ENCODE data around the gene TIE1. TPM values are rescaled to one million over a fixed set of nuclear protein-coding genes. Genes with fewer than 3 reads are reported as not detected.

TIE1 gene
- total and polyA plus RNA-seq, 2 donors (not counting 1 experiment from before 2014, with no cell fraction given): 0.02 TPM; not detected in 1

DNA sequence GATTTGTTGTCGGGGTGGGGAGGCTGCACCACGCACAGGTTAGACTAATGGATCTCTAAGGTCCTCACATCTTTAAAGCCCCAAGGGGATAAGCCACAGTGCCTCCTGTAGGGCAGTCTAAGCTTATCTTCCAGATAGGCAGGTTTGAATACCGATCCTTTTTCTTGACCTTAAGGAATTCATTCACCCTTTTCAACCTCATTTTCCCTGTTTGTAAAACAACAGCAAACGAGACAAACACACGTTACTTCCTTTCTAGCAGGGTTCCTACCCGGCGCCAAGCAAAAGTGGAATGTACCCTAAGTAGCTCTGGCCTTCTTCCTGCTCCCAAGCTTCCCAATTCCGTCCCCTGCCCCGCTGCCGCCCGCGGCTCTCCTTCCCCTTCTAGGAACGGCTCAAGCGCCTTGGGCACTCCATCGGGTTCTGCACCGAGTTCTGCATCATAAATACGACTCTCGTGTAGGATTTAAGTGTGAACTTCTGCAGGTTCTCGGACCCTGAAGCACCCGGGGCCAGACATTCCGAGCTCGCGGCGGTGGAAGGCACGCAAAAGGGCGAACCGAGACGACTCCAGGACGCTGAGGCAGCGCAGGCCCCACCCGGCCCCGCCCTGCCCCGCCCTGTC lies 57.5 kb downstream of the TIE1 start:
- TF ChIP-seq, protein P1, sequence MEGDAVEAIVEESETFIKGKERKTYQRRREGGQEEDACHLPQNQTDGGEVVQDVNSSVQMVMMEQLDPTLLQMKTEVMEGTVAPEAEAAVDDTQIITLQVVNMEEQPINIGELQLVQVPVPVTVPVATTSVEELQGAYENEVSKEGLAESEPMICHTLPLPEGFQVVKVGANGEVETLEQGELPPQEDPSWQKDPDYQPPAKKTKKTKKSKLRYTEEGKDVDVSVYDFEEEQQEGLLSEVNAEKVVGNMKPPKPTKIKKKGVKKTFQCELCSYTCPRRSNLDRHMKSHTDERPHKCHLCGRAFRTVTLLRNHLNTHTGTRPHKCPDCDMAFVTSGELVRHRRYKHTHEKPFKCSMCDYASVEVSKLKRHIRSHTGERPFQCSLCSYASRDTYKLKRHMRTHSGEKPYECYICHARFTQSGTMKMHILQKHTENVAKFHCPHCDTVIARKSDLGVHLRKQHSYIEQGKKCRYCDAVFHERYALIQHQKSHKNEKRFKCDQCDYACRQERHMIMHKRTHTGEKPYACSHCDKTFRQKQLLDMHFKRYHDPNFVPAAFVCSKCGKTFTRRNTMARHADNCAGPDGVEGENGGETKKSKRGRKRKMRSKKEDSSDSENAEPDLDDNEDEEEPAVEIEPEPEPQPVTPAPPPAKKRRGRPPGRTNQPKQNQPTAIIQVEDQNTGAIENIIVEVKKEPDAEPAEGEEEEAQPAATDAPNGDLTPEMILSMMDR (conservative IDR thresholded peaks at IDR 0.05 in 1 of 2, IDR thresholded peaks at IDR 0.05 in 1 of 2; ENCODE audit: low read depth in 1 of 2, low read length in 2 of 2): peak; percentile 26 to 46
- TF ChIP-seq EZH2 (IDR thresholded peaks at IDR 0.05; ENCODE audit: low read length, missing control alignments): no peak
- Histone ChIP-seq H3K4me1 (ENCODE audit: control insufficient read depth, extremely low read depth, insufficient read depth, low read length) (peaks cover 20% of the 10 kb centered on the region), H3K27me3 (ENCODE audit: control insufficient read depth, insufficient read depth, low read length) (no peaks in the 10 kb centered on the region), H3K9me3 (ENCODE audit: control insufficient read depth, insufficient read depth, low read depth, low read length) (no peaks in the 10 kb centered on the region), H3K9ac (ENCODE audit: insufficient read depth, low read length) (peak overlapping the region; percentile 56), H3K79me2 (ENCODE audit: control insufficient read depth, insufficient read depth, low read length) (peaks cover 37% of the 10 kb centered on the region), H2AFZ (ENCODE audit: low read length) (peak overlapping the region; percentile 71), H3K4me2 (ENCODE audit: extremely low read depth, insufficient read depth, low read length) (peak overlapping the region; percentile 92), H3K4me3 (replicated peaks in 1 of 4; ENCODE audit: control extremely low read depth in 1 of 4, insufficient read depth in 1 of 4, low read depth in 3 of 4, low read length in 4 of 4) (peak overlapping the region; percentile 67 to 75 (median 70)), H3K27ac (ENCODE audit: insufficient read depth, low read length) (peak overlapping the region; percentile 84), H4K20me1 (ENCODE audit: control insufficient read depth, extremely low read depth, insufficient read depth, low read length) (no peaks in the 10 kb centered on the region), H3K36me3 (ENCODE audit: control insufficient read depth, insufficient read depth, low read length) (peaks cover 15% of the 10 kb centered on the region)
- peak; percentile 47 to 52 for DNase-seq (ENCODE audit: low read depth in 2 of 2)

DNA sequence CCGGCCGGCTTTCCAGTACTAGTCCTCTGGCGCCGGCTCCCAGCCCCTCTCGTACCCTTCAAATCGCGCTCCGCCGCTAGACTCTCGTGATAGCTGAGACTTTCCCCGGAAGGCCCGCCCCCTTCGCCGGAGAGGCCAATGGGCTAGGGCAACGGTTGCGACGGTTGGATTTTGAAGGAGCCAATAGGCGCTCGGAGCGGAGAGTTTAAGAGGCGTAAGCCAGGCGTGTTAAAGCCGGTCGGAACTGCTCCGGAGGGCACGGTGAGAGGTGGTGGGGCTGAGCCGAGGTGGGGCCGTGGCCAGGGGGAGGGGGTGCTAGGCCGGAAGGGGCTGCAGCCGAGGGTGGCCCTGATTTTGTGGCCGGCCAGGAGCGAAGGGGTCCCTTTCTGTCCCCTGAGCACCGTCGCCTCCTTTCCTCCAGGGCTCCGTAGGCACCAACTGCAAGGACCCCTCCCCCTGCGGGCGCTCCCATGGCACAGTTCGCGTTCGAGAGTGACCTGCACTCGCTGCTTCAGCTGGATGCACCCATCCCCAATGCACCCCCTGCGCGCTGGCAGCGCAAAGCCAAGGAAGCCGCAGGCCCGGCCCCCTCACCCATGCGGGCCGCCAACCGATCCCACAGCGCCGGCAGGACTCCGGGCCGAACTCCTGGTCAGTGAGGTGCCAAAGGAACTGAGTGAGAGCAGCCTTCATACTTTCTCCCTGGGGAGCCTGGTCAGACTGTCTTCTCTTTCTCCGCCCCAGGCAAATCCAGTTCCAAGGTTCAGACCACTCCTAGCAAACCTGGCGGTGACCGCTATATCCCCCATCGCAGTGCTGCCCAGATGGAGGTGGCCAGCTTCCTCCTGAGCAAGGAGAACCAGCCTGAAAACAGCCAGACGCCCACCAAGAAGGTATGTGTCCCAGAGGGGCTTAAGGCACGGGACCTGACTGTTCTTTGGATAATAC lies 58.2 kb downstream of the TIE1 start, which contains the start of gene CDC20:
Gene CDC20, plus strand, starts transcription at position 236 of the 948 bp plus-strand sequence. Its CDS starts 235 bp downstream, at position 471.
- peaks cover 40% of the 10 kb centered on the region for H3K79me2 ChIP-seq (ENCODE audit: control insufficient read depth, insufficient read depth, low read length)
- no peaks in the 10 kb centered on the region for H3K27me3 ChIP-seq (ENCODE audit: control insufficient read depth, insufficient read depth, low read length)
- H3K4me2 ChIP-seq (ENCODE audit: extremely low read depth, insufficient read depth, low read length): peak within 1 kb of the TSS; percentile 95
- TF ChIP-seq, protein P1 (conservative IDR thresholded peaks at IDR 0.05 in 1 of 2, IDR thresholded peaks at IDR 0.05 in 1 of 2; ENCODE audit: low read depth in 1 of 2, low read length in 2 of 2): no peak
- TF ChIP-seq EZH2 (IDR thresholded peaks at IDR 0.05; ENCODE audit: low read length, missing control alignments): no peak
- peak within 1 kb of the TSS; percentile 56 for H3K9ac ChIP-seq (ENCODE audit: insufficient read depth, low read length)
- H3K4me3 ChIP-seq (replicated peaks in 1 of 4; ENCODE audit: control extremely low read depth in 1 of 4, insufficient read depth in 1 of 4, low read depth in 3 of 4, low read length in 4 of 4): peak within 1 kb of the TSS; percentile 67 to 80 (median 73)
- H3K27ac ChIP-seq (ENCODE audit: insufficient read depth, low read length): peak within 1 kb of the TSS; percentile 84
- DNase-seq (ENCODE audit: low read depth in 2 of 2): peak; percentile 92 to 93
- no peaks in the 10 kb centered on the region for H4K20me1 ChIP-seq (ENCODE audit: control insufficient read depth, extremely low read depth, insufficient read depth, low read length)
- peak within 1 kb of the TSS; percentile 71 for H2AFZ ChIP-seq (ENCODE audit: low read length)
- peaks cover 20% of the 10 kb centered on the region for H3K36me3 ChIP-seq (ENCODE audit: control insufficient read depth, insufficient read depth, low read length)
- H3K9me3 ChIP-seq (ENCODE audit: control insufficient read depth, insufficient read depth, low read depth, low read length): no peaks in the 10 kb centered on the region
- H3K4me1 ChIP-seq (ENCODE audit: control insufficient read depth, extremely low read depth, insufficient read depth, low read length): peaks cover 20% of the 10 kb centered on the region

DNA sequence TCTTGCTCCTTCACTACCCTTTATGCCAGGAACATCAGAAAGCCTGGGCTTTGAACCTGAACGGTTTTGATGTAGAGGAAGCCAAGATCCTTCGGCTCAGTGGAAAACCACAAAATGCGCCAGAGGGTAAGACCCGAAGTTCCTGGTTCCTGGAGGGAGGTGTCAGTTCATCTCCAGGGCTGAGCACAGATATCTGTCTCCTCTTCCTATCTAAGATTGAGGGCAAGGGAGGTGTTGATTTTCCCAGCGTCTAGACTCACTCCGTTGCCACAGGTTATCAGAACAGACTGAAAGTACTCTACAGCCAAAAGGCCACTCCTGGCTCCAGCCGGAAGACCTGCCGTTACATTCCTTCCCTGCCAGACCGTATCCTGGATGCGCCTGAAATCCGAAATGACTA lies 58.9 kb downstream of the TIE1 start:
- Histone ChIP-seq H3K4me2 (ENCODE audit: extremely low read depth, insufficient read depth, low read length) (peak overlapping the region; percentile 95), H3K79me2 (ENCODE audit: control insufficient read depth, insufficient read depth, low read length) (peaks cover 40% of the 10 kb centered on the region), H3K9ac (ENCODE audit: insufficient read depth, low read length) (no peak overlapping the region), H4K20me1 (ENCODE audit: control insufficient read depth, extremely low read depth, insufficient read depth, low read length) (no peaks in the 10 kb centered on the region), H2AFZ (ENCODE audit: low read length) (no peak overlapping the region), H3K4me1 (ENCODE audit: control insufficient read depth, extremely low read depth, insufficient read depth, low read length) (peaks cover 20% of the 10 kb centered on the region), H3K27ac (ENCODE audit: insufficient read depth, low read length) (peak overlapping the region; percentile 73), H3K4me3 (replicated peaks in 1 of 4; ENCODE audit: control extremely low read depth in 1 of 4, insufficient read depth in 1 of 4, low read depth in 3 of 4, low read length in 4 of 4) (peak overlapping the region; percentile 65 to 80 (median 72)), H3K9me3 (ENCODE audit: control insufficient read depth, insufficient read depth, low read depth, low read length) (no peaks in the 10 kb centered on the region), H3K36me3 (ENCODE audit: control insufficient read depth, insufficient read depth, low read length) (peaks cover 24% of the 10 kb centered on the region), H3K27me3 (ENCODE audit: control insufficient read depth, insufficient read depth, low read length) (no peaks in the 10 kb centered on the region)
- DNase-seq (ENCODE audit: low read depth in 2 of 2): no peak
- no peak for TF ChIP-seq EZH2 (IDR thresholded peaks at IDR 0.05; ENCODE audit: low read length, missing control alignments)
- TF ChIP-seq, protein P1 (conservative IDR thresholded peaks at IDR 0.05 in 1 of 2, IDR thresholded peaks at IDR 0.05 in 1 of 2; ENCODE audit: low read depth in 1 of 2, low read length in 2 of 2): no peak
